ENCODE measurements around the gene GRK5.

Gene GRK5

GRCh38 chr10:119407254-119407777, 199.9 kb downstream of the GRK5 start:
- TF ChIP-seq ZNF274 (IDR thresholded peaks at IDR 0.05; ENCODE audit: low read depth, low read length): no peak
- H3K4me3 ChIP-seq (ENCODE audit: low read length): no peak overlapping the region

- TF ChIP-seq ZNF274 (IDR thresholded peaks at IDR 0.05; ENCODE audit: low read depth, low read length): no peak
These were observed 200.7 kb downstream of the GRK5 start for GRCh38 chr10:119408072-119408471.

DNA sequence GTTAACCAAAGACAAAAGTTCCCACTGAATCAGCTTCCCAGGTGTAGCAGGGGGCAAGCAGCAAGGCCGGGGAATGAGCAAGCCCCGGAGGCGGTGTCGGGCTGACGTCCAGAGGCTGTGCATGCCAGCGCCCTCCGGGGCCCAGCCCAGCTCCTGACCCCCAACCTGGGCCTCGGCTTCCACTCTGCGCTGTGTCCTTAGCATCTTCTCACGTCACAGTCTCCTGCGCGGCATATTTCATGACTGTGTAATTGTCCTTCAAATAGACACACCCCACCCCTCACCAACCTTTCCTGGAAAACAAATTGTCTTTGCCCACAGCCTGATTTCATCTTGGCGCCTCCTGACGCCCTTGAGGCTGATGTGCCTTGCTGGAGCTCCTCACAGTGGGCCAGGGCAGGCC, 201.6 kb downstream of the GRK5 start:
- H3K4me3 ChIP-seq (ENCODE audit: low read length): no peak overlapping the region
- no peak for TF ChIP-seq ZNF274 (IDR thresholded peaks at IDR 0.05; ENCODE audit: low read depth, low read length)

More at GRCh38 chr10:119408072-119408471, 200.7 kb downstream of the GRK5 start:
- H3K4me3 ChIP-seq (ENCODE audit: low read length): no peak overlapping the region

DNA sequence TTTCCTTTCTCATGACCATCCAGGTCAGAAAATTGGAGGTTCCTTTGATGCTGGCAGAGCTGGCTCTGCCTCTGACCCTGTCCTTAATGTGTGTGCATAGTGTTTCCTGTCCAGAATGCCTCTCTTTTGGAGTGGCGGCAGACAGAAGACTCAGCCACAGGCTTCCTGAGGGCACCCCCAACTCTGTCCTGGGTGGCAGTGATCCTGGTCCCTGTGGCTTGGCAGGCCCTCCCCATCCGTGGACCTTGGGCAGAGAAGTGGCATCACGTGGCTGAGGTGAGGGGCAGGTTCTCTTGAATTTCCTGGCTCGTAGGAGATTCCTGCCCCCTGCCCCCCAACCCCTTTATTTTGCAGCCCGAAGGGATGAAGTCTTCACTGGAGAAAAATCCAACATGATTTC, 202.0 kb downstream of the GRK5 start:
- H3K4me3 ChIP-seq (ENCODE audit: low read length): no peak overlapping the region
- no peak for TF ChIP-seq ZNF274 (IDR thresholded peaks at IDR 0.05; ENCODE audit: low read depth, low read length)

DNA sequence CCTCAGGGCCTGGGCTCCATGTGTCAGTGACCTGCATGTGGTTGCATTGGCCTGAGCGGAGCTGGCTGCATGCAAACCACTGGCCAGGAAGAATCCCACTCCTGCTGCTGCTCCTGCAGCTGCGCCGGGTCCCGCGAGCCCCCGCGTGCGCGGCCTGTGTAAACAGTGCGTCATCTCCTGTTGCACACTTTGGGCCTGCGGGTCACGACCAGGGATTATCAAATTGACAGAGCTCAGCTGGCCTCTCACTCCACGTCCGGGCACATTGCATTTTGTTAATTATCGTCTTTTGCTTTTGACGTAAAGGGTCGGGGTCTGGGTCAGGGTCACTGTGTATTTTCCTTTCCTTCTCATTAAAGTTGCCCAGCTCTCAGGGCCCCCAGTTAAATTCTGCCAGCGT, 202.5 kb downstream of the GRK5 start:
- H3K4me3 ChIP-seq (ENCODE audit: low read length): no peak overlapping the region
- no peak for TF ChIP-seq ZNF274 (IDR thresholded peaks at IDR 0.05; ENCODE audit: low read depth, low read length)

DNA sequence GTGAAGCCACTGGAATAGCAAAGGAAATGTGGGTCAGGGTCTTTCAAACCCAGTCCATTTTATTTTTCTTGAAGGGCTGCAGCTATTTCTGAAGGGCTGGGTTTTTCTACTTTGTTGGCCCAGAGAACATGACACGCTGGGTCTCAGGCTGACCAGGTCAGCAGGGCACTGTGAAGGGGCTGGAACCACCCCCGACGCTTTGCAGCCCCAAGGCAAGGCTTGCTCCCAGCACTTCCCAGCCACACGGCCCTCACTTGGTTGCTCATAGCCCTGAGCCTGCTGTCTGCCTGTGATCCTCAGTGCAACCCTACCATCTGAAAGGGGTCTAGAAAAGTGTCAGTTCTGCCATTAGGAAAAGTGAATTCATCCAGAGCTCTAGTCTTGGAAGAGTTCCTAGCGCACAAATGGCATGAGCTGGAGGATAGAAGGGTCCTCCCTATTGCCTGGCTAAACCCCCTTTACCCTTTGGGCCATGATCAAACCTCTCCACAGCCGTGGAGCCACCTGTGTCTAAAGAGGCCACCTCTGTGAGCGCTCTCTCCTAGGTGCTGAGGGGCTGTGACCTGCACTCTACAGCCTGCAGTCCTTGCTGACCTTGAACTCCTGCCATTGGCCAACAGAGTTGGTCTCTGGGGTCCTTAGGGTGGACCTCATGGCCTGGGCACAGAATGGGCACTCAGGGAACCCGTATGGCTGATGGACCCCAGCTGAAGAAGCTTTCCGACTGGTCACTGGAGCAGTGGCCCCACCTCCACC, 203.2 kb downstream of the GRK5 start:
- H3K4me3 ChIP-seq (ENCODE audit: low read length): no peak overlapping the region
- no peak for TF ChIP-seq ZNF274 (IDR thresholded peaks at IDR 0.05; ENCODE audit: low read depth, low read length)

- no peak overlapping the region for H3K4me3 ChIP-seq (ENCODE audit: low read length)
- no peak for TF ChIP-seq ZNF274 (IDR thresholded peaks at IDR 0.05; ENCODE audit: low read depth, low read length)
These were observed 205.1 kb downstream of the GRK5 start for GRCh38 chr10:119412244-119413092.

DNA sequence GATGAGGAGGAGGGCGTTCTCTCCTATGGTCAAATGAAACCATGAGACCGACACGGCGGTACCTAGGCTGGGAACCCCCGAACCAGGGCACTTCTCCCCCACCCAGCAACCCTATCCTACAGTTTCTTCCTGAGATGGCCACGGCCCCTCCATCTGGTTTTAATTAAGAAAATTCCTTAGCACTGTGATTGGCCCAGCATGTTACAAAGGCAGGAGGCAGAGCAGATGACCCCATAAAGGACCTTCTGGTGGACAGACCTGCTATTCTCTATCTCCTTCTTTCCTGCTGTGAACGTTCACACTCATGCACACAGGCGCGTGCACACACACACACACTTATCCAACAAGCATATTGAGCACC, 205.7 kb downstream of the GRK5 start:
- H3K4me3 ChIP-seq (ENCODE audit: low read length): no peak overlapping the region
- TF ChIP-seq ZNF274 (IDR thresholded peaks at IDR 0.05; ENCODE audit: low read depth, low read length): no peak

GRCh38 chr10:119413471-119414080, 206.2 kb downstream of the GRK5 start:
- TF ChIP-seq ZNF274 (IDR thresholded peaks at IDR 0.05; ENCODE audit: low read depth, low read length): no peak
- no peak overlapping the region for H3K4me3 ChIP-seq (ENCODE audit: low read length)

- TF ChIP-seq ZNF274 (IDR thresholded peaks at IDR 0.05; ENCODE audit: low read depth, low read length): no peak
These were observed 206.8 kb downstream of the GRK5 start for GRCh38 chr10:119414081-119414611.

GRCh38 chr10:119415121-119415520, 207.8 kb downstream of the GRK5 start:
- no peak for TF ChIP-seq ZNF274 (IDR thresholded peaks at IDR 0.05; ENCODE audit: low read depth, low read length)
- H3K4me3 ChIP-seq (ENCODE audit: low read length): no peak overlapping the region

More at GRCh38 chr10:119414081-119414611, 206.8 kb downstream of the GRK5 start:
- H3K4me3 ChIP-seq (ENCODE audit: low read length): no peak overlapping the region

DNA sequence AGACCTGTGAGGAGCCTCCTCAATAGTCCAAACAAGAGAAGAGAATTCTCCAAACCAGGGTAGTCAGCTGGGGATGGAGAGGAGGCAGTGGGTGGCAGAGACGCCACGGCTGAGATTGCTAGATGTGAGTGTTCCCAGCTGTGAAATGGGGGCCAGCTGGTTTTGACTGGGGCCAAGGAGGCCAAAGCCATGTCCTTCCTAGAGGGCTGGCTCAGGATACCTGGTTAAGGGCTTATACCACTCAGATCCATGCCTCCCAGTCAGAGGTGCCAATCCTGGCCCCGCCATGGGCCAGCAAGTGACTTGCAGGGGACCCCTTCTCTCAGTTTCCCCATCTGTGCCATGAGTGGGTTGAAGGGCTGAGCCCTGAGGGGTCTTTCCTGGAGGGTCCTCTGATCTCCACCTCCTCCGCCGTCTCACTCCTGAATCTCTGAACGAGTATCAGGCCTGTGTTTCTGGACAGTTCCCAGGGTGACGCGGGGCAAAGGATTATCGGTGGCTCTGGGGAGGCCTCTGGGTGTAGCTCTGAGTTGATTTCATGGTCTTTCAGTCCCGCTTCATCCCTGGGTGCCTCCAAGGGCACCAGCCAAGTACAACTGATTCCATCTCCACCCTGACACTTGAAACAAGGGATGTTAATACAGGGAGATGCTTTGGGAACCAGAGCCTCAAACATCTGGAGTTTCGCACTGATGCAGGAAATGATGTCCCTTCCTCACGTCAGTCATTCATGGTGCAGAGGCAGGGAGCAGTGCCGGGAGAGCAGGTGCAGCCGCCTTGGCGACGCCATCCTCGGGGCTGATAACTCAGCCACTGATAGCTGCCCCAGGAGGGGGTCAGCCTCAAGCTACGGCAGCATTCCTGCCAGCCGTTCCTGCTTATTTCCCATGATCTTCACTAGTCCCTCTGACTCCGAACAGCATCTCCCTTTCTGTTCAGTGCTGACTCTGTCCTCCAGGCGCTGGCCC, 208.4 kb downstream of the GRK5 start:
- TF ChIP-seq ZNF274 (IDR thresholded peaks at IDR 0.05; ENCODE audit: low read depth, low read length): no peak
- H3K4me3 ChIP-seq (ENCODE audit: low read length): no peak overlapping the region

GRCh38 chr10:119416855-119417254, 209.5 kb downstream of the GRK5 start:
- H3K4me3 ChIP-seq (ENCODE audit: low read length): no peak overlapping the region
- TF ChIP-seq ZNF274 (IDR thresholded peaks at IDR 0.05; ENCODE audit: low read depth, low read length): no peak

Measured in GM08714 (cell line).